PC-3 (cell line): ENCODE results near the gene LGI1.

Experiments
- CTCF ChIP-seq: fragments of 300-600 bp; sonication (generic); conservative IDR thresholded peaks from 2 replicates; pipeline ENCODE4 v1.5.1; 2017; ENCODE audit warnings: antibody characterized with exemption, low read depth, mild to moderate bottlenecking, low read length
- EZH2 ChIP-seq: fragments of 300-600 bp; sonication (generic); IDR thresholded peaks from one replicate; pipeline ENCODE4 v1.6.1; 2017; ENCODE audit warnings: antibody characterized with exemption, mild to moderate bottlenecking, low read length; ENCODE audit not compliant: unreplicated experiment

GRCh38 chr10:93844979-93845626, 87.4 kb downstream of the LGI1 start:
- TF ChIP-seq CTCF (no peak), EZH2 (no peak)
